H1 (cell line): ENCODE results near the gene IQCF2. TPM values are rescaled to one million over a fixed set of nuclear protein-coding genes. Genes with fewer than 3 reads are reported as not detected.

Experiments used
- polyA plus RNA-seq, 7 experiments: library from polyadenylated mRNA; depleted of rRNA in 3 of 7; stranded (reverse) in 5 of 7; unstranded in 2 of 7; fragments of >200 nt in 5 of 7; fragments of 200-250 nt in 2 of 7; gene quantifications; 1 replicate in 5 of 7; 2 replicates in 1 of 7; 4 replicates in 1 of 7; pipeline versions ENCODE4 v1.2.1 to v1.2.3, GENCODE V29; 2011 to 2013; ENCODE audit warnings: missing spikeins in 2 of 7, mixed read lengths in 2 of 7
- total RNA-seq: library from RNA; stranded (reverse); fragmentation: NEBNext Ultra II Directional; extraction: Animal tissue kit (Norgen Biotek cat#: 25700); gene quantifications from 2 replicates; pipeline ENCODE4 v1.2.1, GENCODE V29; 2021
- TF ChIP-seq, protein P1 (sequence below): fragments of 300-600 bp; sonication (generic); IDR thresholded peaks from 2 replicates; pipeline ENCODE4 v1.7.1; 2012; ENCODE audit warnings: low read length, moderate library complexity, mild to moderate bottlenecking, inconsistent platforms; ENCODE audit not compliant: insufficient replicate concordance

The IQCF2 gene
- total and polyA plus RNA-seq, 2 of the 8 experiments (the other 6 are each of a cell fraction or from before 2014, with no cell fraction given): not detected

GRCh38 chr3:51894391-51894790, 33.0 kb downstream of the IQCF2 start (continued):
- TF ChIP-seq, protein P1, sequence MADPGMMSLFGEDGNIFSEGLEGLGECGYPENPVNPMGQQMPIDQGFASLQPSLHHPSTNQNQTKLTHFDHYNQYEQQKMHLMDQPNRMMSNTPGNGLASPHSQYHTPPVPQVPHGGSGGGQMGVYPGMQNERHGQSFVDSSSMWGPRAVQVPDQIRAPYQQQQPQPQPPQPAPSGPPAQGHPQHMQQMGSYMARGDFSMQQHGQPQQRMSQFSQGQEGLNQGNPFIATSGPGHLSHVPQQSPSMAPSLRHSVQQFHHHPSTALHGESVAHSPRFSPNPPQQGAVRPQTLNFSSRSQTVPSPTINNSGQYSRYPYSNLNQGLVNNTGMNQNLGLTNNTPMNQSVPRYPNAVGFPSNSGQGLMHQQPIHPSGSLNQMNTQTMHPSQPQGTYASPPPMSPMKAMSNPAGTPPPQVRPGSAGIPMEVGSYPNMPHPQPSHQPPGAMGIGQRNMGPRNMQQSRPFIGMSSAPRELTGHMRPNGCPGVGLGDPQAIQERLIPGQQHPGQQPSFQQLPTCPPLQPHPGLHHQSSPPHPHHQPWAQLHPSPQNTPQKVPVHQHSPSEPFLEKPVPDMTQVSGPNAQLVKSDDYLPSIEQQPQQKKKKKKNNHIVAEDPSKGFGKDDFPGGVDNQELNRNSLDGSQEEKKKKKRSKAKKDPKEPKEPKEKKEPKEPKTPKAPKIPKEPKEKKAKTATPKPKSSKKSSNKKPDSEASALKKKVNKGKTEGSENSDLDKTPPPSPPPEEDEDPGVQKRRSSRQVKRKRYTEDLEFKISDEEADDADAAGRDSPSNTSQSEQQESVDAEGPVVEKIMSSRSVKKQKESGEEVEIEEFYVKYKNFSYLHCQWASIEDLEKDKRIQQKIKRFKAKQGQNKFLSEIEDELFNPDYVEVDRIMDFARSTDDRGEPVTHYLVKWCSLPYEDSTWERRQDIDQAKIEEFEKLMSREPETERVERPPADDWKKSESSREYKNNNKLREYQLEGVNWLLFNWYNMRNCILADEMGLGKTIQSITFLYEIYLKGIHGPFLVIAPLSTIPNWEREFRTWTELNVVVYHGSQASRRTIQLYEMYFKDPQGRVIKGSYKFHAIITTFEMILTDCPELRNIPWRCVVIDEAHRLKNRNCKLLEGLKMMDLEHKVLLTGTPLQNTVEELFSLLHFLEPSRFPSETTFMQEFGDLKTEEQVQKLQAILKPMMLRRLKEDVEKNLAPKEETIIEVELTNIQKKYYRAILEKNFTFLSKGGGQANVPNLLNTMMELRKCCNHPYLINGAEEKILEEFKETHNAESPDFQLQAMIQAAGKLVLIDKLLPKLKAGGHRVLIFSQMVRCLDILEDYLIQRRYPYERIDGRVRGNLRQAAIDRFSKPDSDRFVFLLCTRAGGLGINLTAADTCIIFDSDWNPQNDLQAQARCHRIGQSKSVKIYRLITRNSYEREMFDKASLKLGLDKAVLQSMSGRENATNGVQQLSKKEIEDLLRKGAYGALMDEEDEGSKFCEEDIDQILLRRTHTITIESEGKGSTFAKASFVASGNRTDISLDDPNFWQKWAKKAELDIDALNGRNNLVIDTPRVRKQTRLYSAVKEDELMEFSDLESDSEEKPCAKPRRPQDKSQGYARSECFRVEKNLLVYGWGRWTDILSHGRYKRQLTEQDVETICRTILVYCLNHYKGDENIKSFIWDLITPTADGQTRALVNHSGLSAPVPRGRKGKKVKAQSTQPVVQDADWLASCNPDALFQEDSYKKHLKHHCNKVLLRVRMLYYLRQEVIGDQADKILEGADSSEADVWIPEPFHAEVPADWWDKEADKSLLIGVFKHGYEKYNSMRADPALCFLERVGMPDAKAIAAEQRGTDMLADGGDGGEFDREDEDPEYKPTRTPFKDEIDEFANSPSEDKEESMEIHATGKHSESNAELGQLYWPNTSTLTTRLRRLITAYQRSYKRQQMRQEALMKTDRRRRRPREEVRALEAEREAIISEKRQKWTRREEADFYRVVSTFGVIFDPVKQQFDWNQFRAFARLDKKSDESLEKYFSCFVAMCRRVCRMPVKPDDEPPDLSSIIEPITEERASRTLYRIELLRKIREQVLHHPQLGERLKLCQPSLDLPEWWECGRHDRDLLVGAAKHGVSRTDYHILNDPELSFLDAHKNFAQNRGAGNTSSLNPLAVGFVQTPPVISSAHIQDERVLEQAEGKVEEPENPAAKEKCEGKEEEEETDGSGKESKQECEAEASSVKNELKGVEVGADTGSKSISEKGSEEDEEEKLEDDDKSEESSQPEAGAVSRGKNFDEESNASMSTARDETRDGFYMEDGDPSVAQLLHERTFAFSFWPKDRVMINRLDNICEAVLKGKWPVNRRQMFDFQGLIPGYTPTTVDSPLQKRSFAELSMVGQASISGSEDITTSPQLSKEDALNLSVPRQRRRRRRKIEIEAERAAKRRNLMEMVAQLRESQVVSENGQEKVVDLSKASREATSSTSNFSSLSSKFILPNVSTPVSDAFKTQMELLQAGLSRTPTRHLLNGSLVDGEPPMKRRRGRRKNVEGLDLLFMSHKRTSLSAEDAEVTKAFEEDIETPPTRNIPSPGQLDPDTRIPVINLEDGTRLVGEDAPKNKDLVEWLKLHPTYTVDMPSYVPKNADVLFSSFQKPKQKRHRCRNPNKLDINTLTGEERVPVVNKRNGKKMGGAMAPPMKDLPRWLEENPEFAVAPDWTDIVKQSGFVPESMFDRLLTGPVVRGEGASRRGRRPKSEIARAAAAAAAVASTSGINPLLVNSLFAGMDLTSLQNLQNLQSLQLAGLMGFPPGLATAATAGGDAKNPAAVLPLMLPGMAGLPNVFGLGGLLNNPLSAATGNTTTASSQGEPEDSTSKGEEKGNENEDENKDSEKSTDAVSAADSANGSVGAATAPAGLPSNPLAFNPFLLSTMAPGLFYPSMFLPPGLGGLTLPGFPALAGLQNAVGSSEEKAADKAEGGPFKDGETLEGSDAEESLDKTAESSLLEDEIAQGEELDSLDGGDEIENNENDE: no peak
